OCI-LY3 (cell line): ENCODE measurements around the gene CSRNP3.

ENCODE experiments used
- H2AFZ ChIP-seq: fragments of 200-600, 300-600 bp; shearing (Covaris generic); 2 replicates; pipeline ENCODE4 v1.6.0; 2014; ENCODE audit warnings: antibody characterized with exemption, low read depth, low read length
- H3K27ac ChIP-seq: fragments of 200-600, 300-600 bp; sonication (generic); 2 replicates; pipeline ENCODE4 v1.5.1; 2014; ENCODE audit warnings: mild to moderate bottlenecking, low read length, moderate library complexity, mixed read lengths
- H3K27me3 ChIP-seq: fragments of 200-600, 300-600 bp; sonication (generic); 2 replicates; pipeline ENCODE4 v1.6.1; 2014; ENCODE audit warnings: low read depth, low read length, mixed read lengths
- H3K36me3 ChIP-seq: fragments of 200-600, 300-600 bp; sonication (generic); replicated peaks from 2 replicates; pipeline ENCODE3; 2014; ENCODE audit warnings: low read depth, low read length, mixed read lengths
- H3K4me1 ChIP-seq: fragments of 300-600, 200-600 bp; sonication (generic); 2 replicates; pipeline ENCODE4 v1.6.1; 2014; ENCODE audit warnings: low read length, mixed read lengths
- H3K4me2 ChIP-seq: fragments of 200-600, 300-600 bp; sonication (generic); 2 replicates; pipeline ENCODE4 v1.6.1; 2014; ENCODE audit warnings: low read length, mixed read lengths
- H3K4me3 ChIP-seq: fragments of 300-600, 200-600 bp; sonication (generic); 2 replicates; pipeline ENCODE4 v1.5.1; 2014; ENCODE audit warnings: antibody characterized with exemption, mild to moderate bottlenecking, low read length, moderate library complexity
- H3K79me2 ChIP-seq: fragments of 300-600, 200-600 bp; shearing (Covaris generic); 2 replicates; pipeline ENCODE4 v1.6.1; 2014; ENCODE audit warnings: mild to moderate bottlenecking, low read length, mixed read lengths
- H3K9ac ChIP-seq: fragments of 300-600, 200-600 bp; shearing (Covaris generic); 2 replicates; pipeline ENCODE4 v1.6.0; 2014; ENCODE audit warnings: mild to moderate bottlenecking, low read length, moderate library complexity
- H3K9me3 ChIP-seq: fragments of 200-600, 300-600 bp; shearing (Covaris generic); 2 replicates; pipeline ENCODE4 v1.6.1; 2014; ENCODE audit warnings: low read length, mixed read lengths; ENCODE audit not compliant: insufficient read depth
- H4K20me1 ChIP-seq: fragments of 200-600, 300-600 bp; sonication (generic); 2 replicates; pipeline ENCODE4 v1.6.1; 2016; ENCODE audit warnings: low read length, mixed read lengths; ENCODE audit not compliant: insufficient read depth
- EZH2phosphoT487 ChIP-seq: fragments of 200-600 bp; shearing (Covaris generic); IDR thresholded peaks from 2 replicates; pipeline ENCODE4 v1.6.1; 2018; ENCODE audit warnings: antibody characterized with exemption, mixed run types, low read depth
- TF ChIP-seq, protein P1 (sequence below): fragments of 200-600, 300-600 bp; sonication (generic); IDR thresholded peaks from 2 replicates; pipeline ENCODE4 v1.5.1; 2014; ENCODE audit warnings: antibody characterized with exemption, low read length, low read depth

Gene CSRNP3

DNA sequence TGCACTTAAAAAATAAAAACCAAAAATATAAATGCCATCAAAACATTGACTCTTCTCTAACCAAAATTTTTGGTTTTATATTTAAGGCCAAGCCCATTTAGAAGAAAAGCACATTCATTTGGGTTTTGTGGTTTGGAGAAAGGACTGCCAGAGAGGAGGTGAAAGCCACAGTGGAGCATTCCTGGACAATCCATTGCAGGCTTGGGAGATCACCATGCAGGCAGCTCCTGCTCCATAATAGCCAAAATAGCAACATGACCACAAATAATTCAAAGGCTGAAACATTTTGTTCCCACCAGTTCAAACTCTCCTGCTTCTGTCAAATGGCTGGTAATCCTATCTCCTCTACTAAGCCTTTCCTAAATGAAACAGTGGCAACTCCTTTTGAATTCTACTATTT is 251.0 kb downstream of the CSRNP3 start:
- Histone ChIP-seq H3K9me3 (no peaks in the 10 kb centered on the region), H3K4me1 (no peaks in the 10 kb centered on the region), H4K20me1 (no peaks in the 10 kb centered on the region), H3K4me3 (no peak overlapping the region), H3K36me3 (no peaks in the 10 kb centered on the region), H2AFZ (no peak overlapping the region), H3K79me2 (no peaks in the 10 kb centered on the region), H3K27me3 (peaks cover 12% of the 10 kb centered on the region), H3K9ac (no peak overlapping the region), H3K4me2 (no peak overlapping the region), H3K27ac (no peak overlapping the region)
- no peak for TF ChIP-seq EZH2phosphoT487

DNA sequence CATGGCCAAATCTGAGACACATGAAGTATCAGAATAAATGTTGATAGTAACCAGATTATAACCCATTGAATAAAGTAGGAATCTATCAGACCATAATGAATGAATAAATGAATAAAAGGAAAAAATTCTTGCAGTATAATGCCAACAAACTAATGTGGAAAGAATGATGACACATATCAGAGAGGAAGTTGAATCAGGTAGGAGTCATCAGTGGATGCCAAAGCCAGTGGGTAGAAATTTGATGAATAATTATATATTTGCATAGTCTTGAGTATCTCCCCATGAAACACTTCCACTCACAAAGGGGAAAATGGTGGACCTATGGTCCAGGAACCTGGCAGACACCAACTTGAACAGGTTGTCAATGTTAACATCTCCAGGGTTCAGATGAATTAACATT is 255.9 kb downstream of the CSRNP3 start:
- no peak for TF ChIP-seq EZH2phosphoT487
- TF ChIP-seq, protein P1, sequence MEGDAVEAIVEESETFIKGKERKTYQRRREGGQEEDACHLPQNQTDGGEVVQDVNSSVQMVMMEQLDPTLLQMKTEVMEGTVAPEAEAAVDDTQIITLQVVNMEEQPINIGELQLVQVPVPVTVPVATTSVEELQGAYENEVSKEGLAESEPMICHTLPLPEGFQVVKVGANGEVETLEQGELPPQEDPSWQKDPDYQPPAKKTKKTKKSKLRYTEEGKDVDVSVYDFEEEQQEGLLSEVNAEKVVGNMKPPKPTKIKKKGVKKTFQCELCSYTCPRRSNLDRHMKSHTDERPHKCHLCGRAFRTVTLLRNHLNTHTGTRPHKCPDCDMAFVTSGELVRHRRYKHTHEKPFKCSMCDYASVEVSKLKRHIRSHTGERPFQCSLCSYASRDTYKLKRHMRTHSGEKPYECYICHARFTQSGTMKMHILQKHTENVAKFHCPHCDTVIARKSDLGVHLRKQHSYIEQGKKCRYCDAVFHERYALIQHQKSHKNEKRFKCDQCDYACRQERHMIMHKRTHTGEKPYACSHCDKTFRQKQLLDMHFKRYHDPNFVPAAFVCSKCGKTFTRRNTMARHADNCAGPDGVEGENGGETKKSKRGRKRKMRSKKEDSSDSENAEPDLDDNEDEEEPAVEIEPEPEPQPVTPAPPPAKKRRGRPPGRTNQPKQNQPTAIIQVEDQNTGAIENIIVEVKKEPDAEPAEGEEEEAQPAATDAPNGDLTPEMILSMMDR: no peak

More for the DNA sequence above, 255.9 kb downstream of the CSRNP3 start:
- Histone ChIP-seq H3K27me3 (peaks cover 12% of the 10 kb centered on the region), H3K4me3 (no peak overlapping the region), H3K9ac (no peak overlapping the region), H3K9me3 (no peaks in the 10 kb centered on the region), H3K79me2 (no peaks in the 10 kb centered on the region), H3K4me1 (no peaks in the 10 kb centered on the region), H3K4me2 (no peak overlapping the region), H2AFZ (no peak overlapping the region), H3K27ac (no peak overlapping the region), H3K36me3 (no peaks in the 10 kb centered on the region), H4K20me1 (no peaks in the 10 kb centered on the region)
